ENCODE measurements around the gene GPATCH2L. TPM values are rescaled to one million over a fixed set of nuclear protein-coding genes. Genes with fewer than 3 reads are reported as not detected.

Gene GPATCH2L
- total and polyA plus RNA-seq, 9 donors, result 7.0 to 52.5 (median 34.1) TPM

GRCh38 chr14:76117789-76118484, 33.8 kb upstream of the GPATCH2L start:
- 28 to 39% (median 31%) methylated on average over 16 of the region's 16 CpGs for WGBS, 3 donors
- no peaks in the 10 kb centered on the region for H3K4me1 ChIP-seq (ENCODE audit: insufficient read depth)
- H3K9me3 ChIP-seq, result no peaks in the 10 kb centered on the region
- no peak overlapping the region for H3K27ac ChIP-seq
- DNase-seq, result no peak
- H3K36me3 ChIP-seq, result no peaks in the 10 kb centered on the region
- intact Hi-C loops (cut with DNase I), result no loop called here
- TF ChIP-seq POLR2A (IDR thresholded peaks at IDR 0.05) (no peak), CTCF (IDR thresholded peaks at IDR 0.05) (no peak), EP300 (IDR thresholded peaks at IDR 0.05) (no peak)
- no peak overlapping the region for H3K4me3 ChIP-seq
- no peaks in the 10 kb centered on the region for H3K27me3 ChIP-seq

GRCh38 chr14:76118594-76118993, 33.1 kb upstream of the GPATCH2L start:
- WGBS, 3 donors, result 71 to 86% (median 78%) methylated on average over 4 of the region's 4 CpGs

GRCh38 chr14:76121089-76121748, 30.5 kb upstream of the GPATCH2L start:
- H3K4me3 ChIP-seq, result no peak overlapping the region
- H3K27me3 ChIP-seq, result no peaks in the 10 kb centered on the region
- no peak for DNase-seq
- TF ChIP-seq EP300 (IDR thresholded peaks at IDR 0.05) (no peak), CTCF (IDR thresholded peaks at IDR 0.05) (no peak), POLR2A (IDR thresholded peaks at IDR 0.05) (no peak)
- 59 to 74% (median 71%) methylated on average over 4 of the region's 4 CpGs for WGBS, 3 donors
- no peak overlapping the region for H3K27ac ChIP-seq
- no peaks in the 10 kb centered on the region for H3K4me1 ChIP-seq (ENCODE audit: insufficient read depth)
- no peaks in the 10 kb centered on the region for H3K9me3 ChIP-seq
- no peaks in the 10 kb centered on the region for H3K36me3 ChIP-seq
- intact Hi-C loops (cut with DNase I), result no loop called here

More at GRCh38 chr14:76118594-76118993, 33.1 kb upstream of the GPATCH2L start:
- intact Hi-C loops (cut with DNase I), result no loop called here
- Histone ChIP-seq H3K4me1 (ENCODE audit: insufficient read depth) (no peaks in the 10 kb centered on the region), H3K27ac (no peak overlapping the region), H3K4me3 (no peak overlapping the region), H3K36me3 (no peaks in the 10 kb centered on the region), H3K27me3 (no peaks in the 10 kb centered on the region), H3K9me3 (no peaks in the 10 kb centered on the region)
- DNase-seq, result no peak
- no peak for TF ChIP-seq EP300 (IDR thresholded peaks at IDR 0.05)
- TF ChIP-seq POLR2A (IDR thresholded peaks at IDR 0.05), result no peak
- TF ChIP-seq CTCF (IDR thresholded peaks at IDR 0.05), result no peak

GRCh38 chr14:76123426-76124225, 28.1 kb upstream of the GPATCH2L start:
- TF ChIP-seq EP300 (IDR thresholded peaks at IDR 0.05), result no peak
- TF ChIP-seq CTCF (IDR thresholded peaks at IDR 0.05), result no peak
- no peak for TF ChIP-seq POLR2A (IDR thresholded peaks at IDR 0.05)
- no peak overlapping the region for H3K4me3 ChIP-seq
- no peaks in the 10 kb centered on the region for H3K9me3 ChIP-seq
- no peak overlapping the region for H3K27ac ChIP-seq
- WGBS, 3 donors, result 77 to 84% (median 81%) methylated on average over 10 of the region's 10 CpGs
- intact Hi-C loops (cut with DNase I), result no loop called here
- H3K4me1 ChIP-seq (ENCODE audit: insufficient read depth), result no peaks in the 10 kb centered on the region
- no peaks in the 10 kb centered on the region for H3K36me3 ChIP-seq
- H3K27me3 ChIP-seq, result no peaks in the 10 kb centered on the region
- no peak for DNase-seq
